H9 (cell line): ENCODE data around the gene PPOX. TPM values are rescaled to one million over a fixed set of nuclear protein-coding genes. Genes with fewer than 3 reads are reported as not detected.

ENCODE experiments used
- DNase-seq: peaks from one replicate; pipeline ENCODE4 v3.0.0-alpha.2; 2017
- H2AFZ ChIP-seq: one replicate; pipeline ENCODE4 v1.6.1; 2013; ENCODE audit warnings: mild to moderate bottlenecking, low read length, control low read depth, moderate library complexity
- H2AK5ac ChIP-seq: 2 replicates; pipeline ENCODE4 v1.6.1; 2013; ENCODE audit warnings: low read length, control low read depth, mixed read lengths; ENCODE audit not compliant: insufficient read length
- H2BK120ac ChIP-seq: one replicate; pipeline ENCODE4 v1.6.1; 2013; ENCODE audit warnings: low read depth, mild to moderate bottlenecking, low read length, control low read depth, inconsistent platforms; ENCODE audit not compliant: poor library complexity, severe bottlenecking
- H2BK12ac ChIP-seq: 2 replicates; pipeline ENCODE4 v1.6.1; 2013; ENCODE audit warnings: low read length, control low read depth, mixed read lengths, low read depth; ENCODE audit not compliant: insufficient read length
- H2BK15ac ChIP-seq: 2 replicates; pipeline ENCODE4 v1.6.1; 2013; ENCODE audit warnings: low read depth, low read length, control low read depth
- H2BK20ac ChIP-seq: one replicate; pipeline ENCODE4 v1.6.1; 2013; ENCODE audit warnings: low read depth, mild to moderate bottlenecking, low read length, control low read depth, inconsistent platforms; ENCODE audit not compliant: poor library complexity, severe bottlenecking
- H2BK5ac ChIP-seq: 2 replicates; pipeline ENCODE4 v1.6.1; 2013; ENCODE audit warnings: low read length, control low read depth, mixed read lengths; ENCODE audit not compliant: insufficient read length
- H3K14ac ChIP-seq: 2 replicates; pipeline ENCODE4 v1.6.1; 2013; ENCODE audit warnings: low read length, control low read depth; ENCODE audit not compliant: insufficient read depth
- H3K18ac ChIP-seq: 2 replicates; pipeline ENCODE4 v1.6.1; 2013; ENCODE audit warnings: low read depth, mild to moderate bottlenecking, mixed read lengths, low read length, control low read depth; ENCODE audit not compliant: insufficient read length
- H3K23ac ChIP-seq: 2 replicates; pipeline ENCODE4 v1.6.1; 2013; ENCODE audit warnings: low read length, control low read depth, mixed read lengths, low read depth; ENCODE audit not compliant: insufficient read length
- H3K23me2 ChIP-seq: 2 replicates; pipeline ENCODE4 v1.6.1; 2013; ENCODE audit warnings: low read depth, mild to moderate bottlenecking, mixed read lengths, low read length, control low read depth; ENCODE audit not compliant: insufficient read length, poor library complexity, severe bottlenecking
- H3K27ac ChIP-seq: 2 replicates; pipeline ENCODE4 v1.5.1; 2013; ENCODE audit warnings: low read length, control low read depth, mixed read lengths, low read depth; ENCODE audit not compliant: insufficient read length
- H3K27me3 ChIP-seq: 2 replicates; pipeline ENCODE4 v1.6.1; 2013; ENCODE audit warnings: low read length, control low read depth, inconsistent platforms; ENCODE audit not compliant: insufficient read depth
- H3K4ac ChIP-seq: 2 replicates; pipeline ENCODE4 v1.6.1; 2013; ENCODE audit warnings: low read depth, mild to moderate bottlenecking, control low read depth, inconsistent platforms, low read length, moderate library complexity
- H3K4me1 ChIP-seq: 2 replicates; pipeline ENCODE4 v1.6.1; 2013; ENCODE audit warnings: low read length, control low read depth, inconsistent platforms; ENCODE audit not compliant: insufficient read depth
- H3K4me2 ChIP-seq: 2 replicates; pipeline ENCODE4 v1.6.1; 2013; ENCODE audit warnings: low read length, control low read depth, mixed read lengths; ENCODE audit not compliant: insufficient read length, insufficient read depth
- H3K56ac ChIP-seq: 2 replicates; pipeline ENCODE4 v1.6.1; 2013; ENCODE audit warnings: low read depth, mild to moderate bottlenecking, mixed read lengths, low read length, control low read depth; ENCODE audit not compliant: insufficient read length
- H3K79me1 ChIP-seq: 2 replicates; pipeline ENCODE4 v1.6.1; 2013; ENCODE audit warnings: low read depth, mild to moderate bottlenecking, moderate library complexity, low read length, control low read depth, inconsistent platforms; ENCODE audit not compliant: insufficient read depth, poor library complexity, severe bottlenecking
- H3K79me2 ChIP-seq: 2 replicates; pipeline ENCODE4 v1.6.1; 2013; ENCODE audit warnings: low read length, control low read depth, inconsistent platforms; ENCODE audit not compliant: insufficient read depth
- H3K9ac ChIP-seq: 2 replicates; pipeline ENCODE4 v1.6.1; 2013; ENCODE audit warnings: low read length, control low read depth, mixed read lengths; ENCODE audit not compliant: insufficient read length; ENCODE audit errors: extremely low read depth
- H3K9me3 ChIP-seq: one replicate; pipeline ENCODE4 v1.6.1; 2013; ENCODE audit warnings: low read depth, low read length, inconsistent platforms; ENCODE audit not compliant: control insufficient read depth
- H3T11ph ChIP-seq: one replicate; pipeline ENCODE4 v1.6.1; 2013; ENCODE audit warnings: mild to moderate bottlenecking, low read length, control low read depth, inconsistent platforms
- H4K20me1 ChIP-seq: one replicate; pipeline ENCODE4 v1.6.1; 2013; ENCODE audit not compliant: control insufficient read depth, insufficient read length, insufficient read depth
- H4K5ac ChIP-seq: 2 replicates; pipeline ENCODE4 v1.6.1; 2013; ENCODE audit warnings: low read depth, mild to moderate bottlenecking, mixed read lengths, low read length, control low read depth; ENCODE audit not compliant: insufficient read length
- H4K8ac ChIP-seq: replicated peaks from 2 replicates; pipeline ENCODE4 v1.6.1; 2013; ENCODE audit warnings: low read length, control low read depth, mixed read lengths, low read depth; ENCODE audit not compliant: insufficient read length
- H4K91ac ChIP-seq: 2 replicates; pipeline ENCODE4 v1.6.1; 2013; ENCODE audit warnings: low read depth, mild to moderate bottlenecking, moderate library complexity, mixed read lengths, low read length, control low read depth; ENCODE audit not compliant: insufficient read length
- H3K27ac Mint-ChIP-seq, 3 experiments: 2 replicates in 2 of 3; 3 replicates in 1 of 3; pipeline ENCODE4 v1.8.0; 2020 to 2021; ENCODE audit warnings: mixed read lengths in 3 of 3, mild to moderate bottlenecking in 1 of 3, moderate library complexity in 1 of 3
- H3K27me3 Mint-ChIP-seq: 2 replicates; pipeline ENCODE4 v1.8.0; 2021; ENCODE audit warnings: low read depth, mild to moderate bottlenecking, moderate library complexity, mixed read lengths
- H3K36me3 Mint-ChIP-seq, 3 experiments: 2 replicates in 2 of 3; 3 replicates in 1 of 3; pipeline ENCODE4 v1.8.0; 2020 to 2021; ENCODE audit warnings: low read depth in 3 of 3, mixed read lengths in 3 of 3; ENCODE audit not compliant: insufficient read depth in 1 of 3
- H3K4me1 Mint-ChIP-seq, 2 experiments: 2 replicates each; pipeline ENCODE4 v1.8.0; 2020; ENCODE audit warnings: mixed read lengths in 2 of 2
- H3K4me3 Mint-ChIP-seq, 2 experiments: 2 replicates in 1 of 2; 3 replicates in 1 of 2; pipeline ENCODE4 v1.8.0; 2020 to 2021; ENCODE audit warnings: mild to moderate bottlenecking in 2 of 2, mixed read lengths in 2 of 2, moderate library complexity in 1 of 2
- H3K9me3 Mint-ChIP-seq, 2 experiments: 2 replicates in 1 of 2; 3 replicates in 1 of 2; pipeline ENCODE4 v1.8.0; 2020; ENCODE audit warnings: mild to moderate bottlenecking in 2 of 2, mixed read lengths in 2 of 2, moderate library complexity in 1 of 2
- WGBS: extraction: QIAGEN DNeasy Blood & Tissue Kit; methylation state at CpG from one replicate; pipeline ENCODE4 v1.1.7; 2013; ENCODE audit warnings: missing lambda C conversion rate, low lambda C conversion rate, mixed read lengths; ENCODE audit not compliant: insufficient read length; ENCODE audit errors: extremely low coverage; 5-methylcytosine and 5-hydroxymethylcytosine counted together
- total RNA-seq: library from RNA; stranded (reverse); gene quantifications from 2 replicates; pipeline ENCODE4 v1.2.1, GENCODE V29; 2021
- TF ChIP-seq, protein P1 (sequence below): fragments of 200-600 bp; sonication (generic); conservative IDR thresholded peaks from 3 replicates; pipeline ENCODE4 v1.8.0; 2021; ENCODE audit warnings: antibody characterized with exemption, mild to moderate bottlenecking

Gene PPOX
- total RNA-seq, 1 experiment from 2014 or later = 39.8 TPM

DNA sequence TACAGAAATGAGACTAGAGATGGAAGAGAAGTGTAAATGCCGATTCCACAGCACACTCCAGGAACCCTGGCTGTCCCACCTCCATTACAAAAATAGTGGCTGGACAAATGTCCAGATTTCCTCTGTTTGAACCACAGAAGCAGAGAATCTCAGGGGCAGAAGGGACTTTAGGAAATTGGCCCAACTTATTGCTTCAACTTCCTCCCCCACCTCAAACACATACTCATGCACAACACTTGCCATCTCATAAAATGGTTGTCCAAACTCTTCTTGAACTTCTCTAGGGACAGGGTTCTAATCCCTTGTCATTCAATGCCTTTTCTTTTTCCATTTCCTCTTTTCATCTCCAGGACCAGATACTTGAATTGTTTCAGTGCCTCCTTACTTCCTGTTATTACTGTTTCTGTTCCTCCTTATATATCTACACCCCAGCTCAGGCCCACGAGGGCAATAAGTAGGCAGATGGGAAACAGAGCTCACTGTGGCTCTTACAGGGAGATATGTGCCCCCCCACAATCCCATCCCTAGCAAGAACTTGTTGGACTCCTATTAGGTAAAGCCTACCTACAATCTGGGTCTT, 19.6 kb downstream of the PPOX start:
- H3K14ac ChIP-seq = no peak overlapping the region
- Mint-ChIP-seq H3K27me3 (peaks cover 2% of the 10 kb centered on the region; the same call in 1 of the 2 replicates), H3K27ac (no peak overlapping the region; a peak in 1 of 7 replicates), H3K36me3 (no peaks in the 10 kb centered on the region; a peak in 1 of 7 replicates), H3K4me1 (peaks cover 4 to 10% of the 10 kb centered on the region in 2 experiments; a peak in 3 of 4 replicates), H3K9me3 (no peaks in the 10 kb centered on the region), H3K4me3 (no peak overlapping the region)
- no peak overlapping the region for H4K91ac ChIP-seq
- DNase-seq = no peak
- H3K79me2 ChIP-seq = no peaks in the 10 kb centered on the region
- H4K5ac ChIP-seq = no peak overlapping the region
- H2BK120ac ChIP-seq = no peak overlapping the region
- no peak overlapping the region for H3T11ph ChIP-seq
- no peaks in the 10 kb centered on the region for H3K9me3 ChIP-seq
- H3K23ac ChIP-seq = no peak overlapping the region
- H3K27me3 ChIP-seq = no peaks in the 10 kb centered on the region
- H2BK15ac ChIP-seq = no peak overlapping the region
- H3K27ac ChIP-seq = no peak overlapping the region
- no peaks in the 10 kb centered on the region for H3K79me1 ChIP-seq
- peaks cover 3% of the 10 kb centered on the region for H4K20me1 ChIP-seq
- no peak overlapping the region for H2BK12ac ChIP-seq
- no peak overlapping the region for H3K4ac ChIP-seq
- H3K4me1 ChIP-seq = no peaks in the 10 kb centered on the region
- no peak overlapping the region for H2BK20ac ChIP-seq
- no peak overlapping the region for H2BK5ac ChIP-seq
- H3K23me2 ChIP-seq = no peaks in the 10 kb centered on the region
- no peak overlapping the region for H3K18ac ChIP-seq
- H3K56ac ChIP-seq = no peak overlapping the region
- H2AK5ac ChIP-seq = no peak overlapping the region
- no peak overlapping the region for H4K8ac ChIP-seq
- H2AFZ ChIP-seq = no peak overlapping the region
- TF ChIP-seq, protein P1, sequence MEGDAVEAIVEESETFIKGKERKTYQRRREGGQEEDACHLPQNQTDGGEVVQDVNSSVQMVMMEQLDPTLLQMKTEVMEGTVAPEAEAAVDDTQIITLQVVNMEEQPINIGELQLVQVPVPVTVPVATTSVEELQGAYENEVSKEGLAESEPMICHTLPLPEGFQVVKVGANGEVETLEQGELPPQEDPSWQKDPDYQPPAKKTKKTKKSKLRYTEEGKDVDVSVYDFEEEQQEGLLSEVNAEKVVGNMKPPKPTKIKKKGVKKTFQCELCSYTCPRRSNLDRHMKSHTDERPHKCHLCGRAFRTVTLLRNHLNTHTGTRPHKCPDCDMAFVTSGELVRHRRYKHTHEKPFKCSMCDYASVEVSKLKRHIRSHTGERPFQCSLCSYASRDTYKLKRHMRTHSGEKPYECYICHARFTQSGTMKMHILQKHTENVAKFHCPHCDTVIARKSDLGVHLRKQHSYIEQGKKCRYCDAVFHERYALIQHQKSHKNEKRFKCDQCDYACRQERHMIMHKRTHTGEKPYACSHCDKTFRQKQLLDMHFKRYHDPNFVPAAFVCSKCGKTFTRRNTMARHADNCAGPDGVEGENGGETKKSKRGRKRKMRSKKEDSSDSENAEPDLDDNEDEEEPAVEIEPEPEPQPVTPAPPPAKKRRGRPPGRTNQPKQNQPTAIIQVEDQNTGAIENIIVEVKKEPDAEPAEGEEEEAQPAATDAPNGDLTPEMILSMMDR = no peak
- no CpG with 5 or more reads among the region's 2 CpGs for WGBS
- H3K4me2 ChIP-seq = no peak overlapping the region
- H3K9ac ChIP-seq = no peak overlapping the region
